Astrocyte of the hippocampus (primary cell): ENCODE data around the gene DIPK1A.

Experiments used
- DNase-seq: peaks from one replicate; pipeline ENCODE4 v3.0.0; 2011; ENCODE audit warnings: low read depth, low spot score

DIPK1A gene

GRCh38 chr1:92803140-92803887 lies 157.9 kb downstream of the DIPK1A start:
- no peak for DNase-seq

GRCh38 chr1:92797961-92798360 lies 163.3 kb downstream of the DIPK1A start:
- peak; percentile 70 for DNase-seq

- no peak for DNase-seq
Measured at GRCh38 chr1:92797297-92797696, 164.0 kb downstream of the DIPK1A start.

GRCh38 chr1:92795166-92795565 lies 166.1 kb downstream of the DIPK1A start:
- peak; percentile 48 for DNase-seq

GRCh38 chr1:92792340-92792782 lies 168.9 kb downstream of the DIPK1A start:
- no peak for DNase-seq
